ENCODE results near the gene P2RY6. TPM values are rescaled to one million over a fixed set of nuclear protein-coding genes. Genes with fewer than 3 reads are reported as not detected.

The P2RY6 gene
- polyA plus RNA-seq, 2 of the 4 experiments (the other 2 are of a cell fraction): 6.8 to 8.8 TPM

- ChIA-PET POLR2A (no interaction called here), CTCF (interaction anchor here (1.1 to 10.6 kb wide), 5 partner anchors 18 to 323 kb away, joined by 3 to 527 read pairs (median 172); partner anchors contain the start of gene ARHGEF17)
- FAIRE-seq: no peak
- no peak for ATAC-seq
- Histone ChIP-seq H3K27ac (no peak overlapping the region), H3K9me3 (no peaks in the 10 kb centered on the region), H3K4me1 (peaks cover 26% of the 10 kb centered on the region), H3K4me3 (no peak overlapping the region), H3K4me2 (no peak overlapping the region)
- no peak for TF ChIP-seq TFCP2L1 (CRISPR knock-in tag; IDR thresholded peaks at IDR 0.05)
- no peak for TF ChIP-seq FOSL2 (IDR thresholded peaks at IDR 0.05)
- TF ChIP-seq FOSL2 (CRISPR knock-in tag; IDR thresholded peaks at IDR 0.05): no peak
- no peak for TF ChIP-seq SMC3 (IDR thresholded peaks at IDR 0.05)
- no peak for TF ChIP-seq ESRRA (IDR thresholded peaks at IDR 0.05; ENCODE audit: borderline replicate concordance, low read length)
- no peak for TF ChIP-seq SREBF2 (IDR thresholded peaks at IDR 0.05)
- TF ChIP-seq BCL3 (IDR thresholded peaks at IDR 0.05): no peak
- DNase-seq (ENCODE audit: low read depth in 1 of 2, low spot score in 1 of 2): no peak
- WGBS (ENCODE audit: missing lambda C conversion rate): 85% methylated on average over 4 of the region's 4 CpGs
Observed at GRCh38 chr11:73338279-73338678, 66.1 kb downstream of the P2RY6 start.

GRCh38 chr11:73340164-73340563 is 68.0 kb downstream of the P2RY6 start:
- ChIA-PET CTCF (interaction anchor here (0.7 to 10.6 kb wide), 3 partner anchors 16 to 204 kb away, joined by 3 to 527 read pairs (median 257); partner anchors contain the start of gene ARHGEF17), POLR2A (no interaction called here)
- no peaks in the 10 kb centered on the region for H3K9me3 ChIP-seq
- ATAC-seq (no peak), DNase-seq (ENCODE audit: low read depth in 1 of 2, low spot score in 1 of 2) (no peak), FAIRE-seq (no peak)
- H3K27ac ChIP-seq: no peak overlapping the region
- H3K4me2 ChIP-seq: no peak overlapping the region
- 64% methylated on average over 3 of the region's 3 CpGs for WGBS (ENCODE audit: missing lambda C conversion rate)
- H3K4me1 ChIP-seq: peaks cover 7% of the 10 kb centered on the region
- H3K4me3 ChIP-seq: no peak overlapping the region
- TF ChIP-seq USF2 (IDR thresholded peaks at IDR 0.05): no peak
- peak; percentile 96 for TF ChIP-seq ZFP36 (IDR thresholded peaks at IDR 0.05; ENCODE audit: borderline replicate concordance, partially characterized antibody)

- Histone ChIP-seq H3K4me1 (no peaks in the 10 kb centered on the region), H3K4me3 (no peak overlapping the region), H3K9me3 (no peaks in the 10 kb centered on the region), H3K27ac (no peak overlapping the region), H3K4me2 (no peak overlapping the region)
- no peak for ATAC-seq
- WGBS (ENCODE audit: missing lambda C conversion rate): 90% methylated on average over 40 of the region's 54 CpGs
- FAIRE-seq: no peak
- DNase-seq (ENCODE audit: low read depth in 1 of 2, low spot score in 1 of 2): no peak
- POLR2A ChIA-PET: no interaction called here
- CTCF ChIA-PET: interaction anchor here (0.7 to 10.6 kb wide), 6 partner anchors 11 to 318 kb away, joined by 3 to 527 read pairs (median 6); partner anchors contain the start of gene ARHGEF17
- no peak for TF ChIP-seq BCL3 (IDR thresholded peaks at IDR 0.05)
- no peak for TF ChIP-seq MYC (IDR thresholded peaks at IDR 0.05; ENCODE audit: borderline replicate concordance, low read length)
- TF ChIP-seq BHLHE40 (IDR thresholded peaks at IDR 0.05; ENCODE audit: low read depth, low read length): no peak
- no peak for TF ChIP-seq NFE2L2 (conservative IDR thresholded peaks at IDR 0.05; ENCODE audit: low read length)
- no peak for TF ChIP-seq HOXA7 (CRISPR knock-in tag; IDR thresholded peaks at IDR 0.05)
- TF ChIP-seq FOSB (CRISPR knock-in tag; IDR thresholded peaks at IDR 0.05): no peak
- TF ChIP-seq ZC3H11A (IDR thresholded peaks at IDR 0.05): no peak
- TF ChIP-seq POLR2A (IDR thresholded peaks at IDR 0.05; ENCODE audit: low read length): no peak
- no peak for TF ChIP-seq PBX3 (IDR thresholded peaks at IDR 0.05)
- TF ChIP-seq CTCF (IDR thresholded peaks at IDR 0.05): no peak
- TF ChIP-seq SMC3 (IDR thresholded peaks at IDR 0.05): no peak
- TF ChIP-seq POLR2AphosphoS2 (conservative IDR thresholded peaks at IDR 0.05; ENCODE audit: low read length): no peak
- TF ChIP-seq HES2 (IDR thresholded peaks at IDR 0.05): no peak
- TF ChIP-seq MAFK (IDR thresholded peaks at IDR 0.05; ENCODE audit: partially characterized antibody): no peak
- no peak for TF ChIP-seq PHF8 (IDR thresholded peaks at IDR 0.05; ENCODE audit: borderline replicate concordance, low read depth)
Observed at GRCh38 chr11:73342633-73343032, 70.5 kb downstream of the P2RY6 start.
